Measurements from ENCODE around the gene PPP1R2C. TPM values are rescaled to one million over a fixed set of nuclear protein-coding genes. Genes with fewer than 3 reads are reported as not detected.

The PPP1R2C gene
- total and polyA plus RNA-seq, 4 donors, result not detected

DNA sequence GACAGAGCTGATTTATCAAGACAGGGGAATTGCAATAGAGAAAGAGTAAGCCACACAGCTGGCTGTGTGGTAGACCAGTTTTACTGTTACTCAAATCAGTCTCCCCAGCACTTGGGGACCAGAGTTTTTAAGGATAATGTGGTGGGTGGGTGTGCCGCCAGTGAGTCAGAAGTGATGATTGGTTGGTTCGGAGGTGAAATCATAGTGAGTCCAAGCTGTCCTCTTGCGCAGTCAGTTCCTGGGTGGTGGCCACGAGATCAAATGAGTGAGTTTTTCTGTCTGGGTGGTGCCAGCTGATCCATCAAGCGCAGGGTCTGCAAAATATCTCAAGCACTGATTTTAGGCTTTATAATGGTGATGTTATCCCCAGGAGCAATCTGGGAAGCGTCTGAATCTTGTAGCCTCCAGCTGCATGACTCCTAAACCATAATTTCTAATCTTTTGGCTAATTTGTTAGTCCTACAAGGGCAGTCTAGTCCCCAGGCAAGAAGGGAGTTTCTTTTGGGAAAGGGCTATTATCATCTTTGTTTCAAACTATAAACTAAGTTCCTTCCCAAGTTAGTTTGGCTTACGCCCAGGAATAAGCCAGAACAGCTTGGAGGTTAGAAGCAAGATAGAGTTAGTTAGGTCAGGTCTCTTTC is 44.0 kb upstream of the PPP1R2C start:
- H3K27ac ChIP-seq (ENCODE audit: low read depth in 1 of 2, low read length in 2 of 2), result no peak overlapping the region
- H3K36me3 ChIP-seq (ENCODE audit: control insufficient read depth in 4 of 4, insufficient read depth in 3 of 4, low read depth in 1 of 4, low read length in 3 of 4), result no peaks in the 10 kb centered on the region
- H3K9me3 ChIP-seq (ENCODE audit: control insufficient read depth in 4 of 4, low read length in 3 of 4), result peaks cover 0 to 16% (median 10%) of the 10 kb centered on the region in 4 donors
- 89% methylated on average over 7 of the region's 7 CpGs for WGBS
- peaks cover 0 to under 1% (median 0%) of the 10 kb centered on the region in 4 donors for H3K27me3 ChIP-seq (ENCODE audit: control insufficient read depth in 4 of 4, insufficient read depth in 4 of 4, low read length in 3 of 4)
- DNase-seq (ENCODE audit: low spot score), result no peak
- TF ChIP-seq, protein P1, sequence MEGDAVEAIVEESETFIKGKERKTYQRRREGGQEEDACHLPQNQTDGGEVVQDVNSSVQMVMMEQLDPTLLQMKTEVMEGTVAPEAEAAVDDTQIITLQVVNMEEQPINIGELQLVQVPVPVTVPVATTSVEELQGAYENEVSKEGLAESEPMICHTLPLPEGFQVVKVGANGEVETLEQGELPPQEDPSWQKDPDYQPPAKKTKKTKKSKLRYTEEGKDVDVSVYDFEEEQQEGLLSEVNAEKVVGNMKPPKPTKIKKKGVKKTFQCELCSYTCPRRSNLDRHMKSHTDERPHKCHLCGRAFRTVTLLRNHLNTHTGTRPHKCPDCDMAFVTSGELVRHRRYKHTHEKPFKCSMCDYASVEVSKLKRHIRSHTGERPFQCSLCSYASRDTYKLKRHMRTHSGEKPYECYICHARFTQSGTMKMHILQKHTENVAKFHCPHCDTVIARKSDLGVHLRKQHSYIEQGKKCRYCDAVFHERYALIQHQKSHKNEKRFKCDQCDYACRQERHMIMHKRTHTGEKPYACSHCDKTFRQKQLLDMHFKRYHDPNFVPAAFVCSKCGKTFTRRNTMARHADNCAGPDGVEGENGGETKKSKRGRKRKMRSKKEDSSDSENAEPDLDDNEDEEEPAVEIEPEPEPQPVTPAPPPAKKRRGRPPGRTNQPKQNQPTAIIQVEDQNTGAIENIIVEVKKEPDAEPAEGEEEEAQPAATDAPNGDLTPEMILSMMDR (IDR thresholded peaks at IDR 0.05; ENCODE audit: low read depth, low read length, missing input control), result no peak
- TF ChIP-seq, protein P2, sequence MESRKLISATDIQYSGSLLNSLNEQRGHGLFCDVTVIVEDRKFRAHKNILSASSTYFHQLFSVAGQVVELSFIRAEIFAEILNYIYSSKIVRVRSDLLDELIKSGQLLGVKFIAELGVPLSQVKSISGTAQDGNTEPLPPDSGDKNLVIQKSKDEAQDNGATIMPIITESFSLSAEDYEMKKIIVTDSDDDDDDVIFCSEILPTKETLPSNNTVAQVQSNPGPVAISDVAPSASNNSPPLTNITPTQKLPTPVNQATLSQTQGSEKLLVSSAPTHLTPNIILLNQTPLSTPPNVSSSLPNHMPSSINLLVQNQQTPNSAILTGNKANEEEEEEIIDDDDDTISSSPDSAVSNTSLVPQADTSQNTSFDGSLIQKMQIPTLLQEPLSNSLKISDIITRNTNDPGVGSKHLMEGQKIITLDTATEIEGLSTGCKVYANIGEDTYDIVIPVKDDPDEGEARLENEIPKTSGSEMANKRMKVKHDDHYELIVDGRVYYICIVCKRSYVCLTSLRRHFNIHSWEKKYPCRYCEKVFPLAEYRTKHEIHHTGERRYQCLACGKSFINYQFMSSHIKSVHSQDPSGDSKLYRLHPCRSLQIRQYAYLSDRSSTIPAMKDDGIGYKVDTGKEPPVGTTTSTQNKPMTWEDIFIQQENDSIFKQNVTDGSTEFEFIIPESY (IDR thresholded peaks at IDR 0.05), result no peak
- TF ChIP-seq HNF4G (IDR thresholded peaks at IDR 0.05) (no peak), SP1 (IDR thresholded peaks at IDR 0.05) (no peak), EGR1 (IDR thresholded peaks at IDR 0.05; ENCODE audit: low read depth in 2 of 2) (no peak), ATF3 (IDR thresholded peaks at IDR 0.05) (no peak), FOXA2 (IDR thresholded peaks at IDR 0.05) (no peak), GABPA (IDR thresholded peaks at IDR 0.05 in 1 of 2, conservative IDR thresholded peaks at IDR 0.05 in 1 of 2) (no peak), TAF1 (conservative IDR thresholded peaks at IDR 0.05) (no peak), YY1 (IDR thresholded peaks at IDR 0.05) (no peak), FOXA1 (IDR thresholded peaks at IDR 0.05) (no peak), JUND (IDR thresholded peaks at IDR 0.05) (no peak), NR2F2 (IDR thresholded peaks at IDR 0.05) (no peak), RAD21 (IDR thresholded peaks at IDR 0.05) (no peak), RXRA (IDR thresholded peaks at IDR 0.05) (no peak), HNF4A (conservative IDR thresholded peaks at IDR 0.05) (no peak)
- TF ChIP-seq, protein P3, sequence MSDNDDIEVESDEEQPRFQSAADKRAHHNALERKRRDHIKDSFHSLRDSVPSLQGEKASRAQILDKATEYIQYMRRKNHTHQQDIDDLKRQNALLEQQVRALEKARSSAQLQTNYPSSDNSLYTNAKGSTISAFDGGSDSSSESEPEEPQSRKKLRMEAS (IDR thresholded peaks at IDR 0.05), result no peak
- TF ChIP-seq, protein P4, sequence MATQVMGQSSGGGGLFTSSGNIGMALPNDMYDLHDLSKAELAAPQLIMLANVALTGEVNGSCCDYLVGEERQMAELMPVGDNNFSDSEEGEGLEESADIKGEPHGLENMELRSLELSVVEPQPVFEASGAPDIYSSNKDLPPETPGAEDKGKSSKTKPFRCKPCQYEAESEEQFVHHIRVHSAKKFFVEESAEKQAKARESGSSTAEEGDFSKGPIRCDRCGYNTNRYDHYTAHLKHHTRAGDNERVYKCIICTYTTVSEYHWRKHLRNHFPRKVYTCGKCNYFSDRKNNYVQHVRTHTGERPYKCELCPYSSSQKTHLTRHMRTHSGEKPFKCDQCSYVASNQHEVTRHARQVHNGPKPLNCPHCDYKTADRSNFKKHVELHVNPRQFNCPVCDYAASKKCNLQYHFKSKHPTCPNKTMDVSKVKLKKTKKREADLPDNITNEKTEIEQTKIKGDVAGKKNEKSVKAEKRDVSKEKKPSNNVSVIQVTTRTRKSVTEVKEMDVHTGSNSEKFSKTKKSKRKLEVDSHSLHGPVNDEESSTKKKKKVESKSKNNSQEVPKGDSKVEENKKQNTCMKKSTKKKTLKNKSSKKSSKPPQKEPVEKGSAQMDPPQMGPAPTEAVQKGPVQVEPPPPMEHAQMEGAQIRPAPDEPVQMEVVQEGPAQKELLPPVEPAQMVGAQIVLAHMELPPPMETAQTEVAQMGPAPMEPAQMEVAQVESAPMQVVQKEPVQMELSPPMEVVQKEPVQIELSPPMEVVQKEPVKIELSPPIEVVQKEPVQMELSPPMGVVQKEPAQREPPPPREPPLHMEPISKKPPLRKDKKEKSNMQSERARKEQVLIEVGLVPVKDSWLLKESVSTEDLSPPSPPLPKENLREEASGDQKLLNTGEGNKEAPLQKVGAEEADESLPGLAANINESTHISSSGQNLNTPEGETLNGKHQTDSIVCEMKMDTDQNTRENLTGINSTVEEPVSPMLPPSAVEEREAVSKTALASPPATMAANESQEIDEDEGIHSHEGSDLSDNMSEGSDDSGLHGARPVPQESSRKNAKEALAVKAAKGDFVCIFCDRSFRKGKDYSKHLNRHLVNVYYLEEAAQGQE (IDR thresholded peaks at IDR 0.05), result no peak
- no peak overlapping the region for H3K9ac ChIP-seq (ENCODE audit: low read depth in 1 of 2, low read length in 2 of 2)
- H3K4me3 ChIP-seq (ENCODE audit: low read depth in 1 of 3, low read length in 3 of 3), result no peak overlapping the region
- no peaks in the 10 kb centered on the region for H3K4me1 ChIP-seq (ENCODE audit: control insufficient read depth in 4 of 4, insufficient read depth in 4 of 4, low read length in 3 of 4)
